GM13976 (cell line): ENCODE measurements around the gene LHPP.

Experiments used
- DNase-seq: peaks from one replicate; pipeline ENCODE4 v3.0.0; 2012; ENCODE audit warnings: low spot score
- CTCF ChIP-seq: IDR thresholded peaks from 2 replicates; pipeline ENCODE4 v1.5.1; 2012; ENCODE audit warnings: borderline replicate concordance, mild to moderate bottlenecking; ENCODE audit not compliant: insufficient read depth; ENCODE audit errors: extremely low read depth, missing control alignments, control extremely low read depth
- in situ Hi-C: fragments of 300-500 bp; cut with MboI; formaldehyde crosslinking; loops from one replicate; pipeline ENCODE4 v1.12.0; 2022; ENCODE audit warnings: low sequenced_read_pairs, mixed read lengths, inconsistent platforms; ENCODE audit not compliant: unreplicated experiment

The LHPP gene

GRCh38 chr10:124504711-124505110 lies 43.1 kb downstream of the LHPP start:
- no peak for DNase-seq
- in situ Hi-C loops = no loop called here
- TF ChIP-seq CTCF = no peak

- no peak for TF ChIP-seq CTCF
- in situ Hi-C loops = no loop called here
- DNase-seq = no peak
These were observed 43.7 kb downstream of the LHPP start for GRCh38 chr10:124505279-124505678.

GRCh38 chr10:124508070-124508667 lies 46.5 kb downstream of the LHPP start:
- no peak for DNase-seq
- in situ Hi-C loops = no loop called here
- no peak for TF ChIP-seq CTCF

- in situ Hi-C loops = no loop called here
- TF ChIP-seq CTCF = no peak
- no peak for DNase-seq
These were observed 47.4 kb downstream of the LHPP start for GRCh38 chr10:124508907-124509454.

- TF ChIP-seq CTCF = no peak
- no peak for DNase-seq
- in situ Hi-C loops = no loop called here
These were observed 48.4 kb downstream of the LHPP start for GRCh38 chr10:124509880-124510632.

- in situ Hi-C loops = no loop called here
- TF ChIP-seq CTCF = no peak
- DNase-seq = no peak
These were observed 49.1 kb downstream of the LHPP start for GRCh38 chr10:124510759-124511158.
